Caco-2 (cell line): ENCODE data around the gene GAPDHS. TPM values are rescaled to one million over a fixed set of nuclear protein-coding genes. Genes with fewer than 3 reads are reported as not detected.

Experiments used
- BruUV-seq: library from RNA; stranded (reverse); fragments of 400-500 nt; replicated peaks from 2 replicates; lab custom pipeline; 2021; lab: Mats Ljungman, UMichigan
- CTCF ChIA-PET: fragments of 300-600 bp; sonication (Branson Sonifier 250); formaldehyde crosslinking; loops from one replicate; lab custom pipeline; 2022; ENCODE audit warnings: antibody characterized with exemption; lab: Charles Lee
- POLR2A ChIA-PET: fragments of 300-600 bp; sonication (Branson Sonifier 250); formaldehyde crosslinking; loops from one replicate; lab custom pipeline; 2022; ENCODE audit warnings: antibody characterized with exemption; lab: Charles Lee
- DNase-seq, 2 experiments: peaks; one replicate each; pipeline versions ENCODE4 v3.0.0 to v3.0.0-alpha.2; 2020 to 2022
- H3K27me3 ChIP-seq: replicated peaks from 2 replicates; pipeline ENCODE4 v1.6.0; 2011; ENCODE audit warnings: low read length; ENCODE audit not compliant: control insufficient read depth, insufficient read depth
- H3K36me3 ChIP-seq: 2 replicates; pipeline ENCODE4 v1.5.1; 2011; ENCODE audit warnings: low read length; ENCODE audit not compliant: control insufficient read depth, insufficient read depth
- H3K4me1 ChIP-seq: fragments of 250-450 bp; sonication (Bioruptor Pico); 2 replicates; pipeline ENCODE4 v1.5.1; 2020; ENCODE audit warnings: mild to moderate bottlenecking
- H3K4me3 ChIP-seq: 2 replicates; pipeline ENCODE4 v1.5.1; 2011; ENCODE audit warnings: low read depth, mild to moderate bottlenecking, control low read depth, low read length
- H3K9me3 ChIP-seq: fragments of 250-450 bp; sonication (Bioruptor Pico); 2 replicates; pipeline ENCODE4 v1.5.1; 2020; ENCODE audit warnings: mild to moderate bottlenecking, moderate library complexity
- H3K27ac Mint-ChIP-seq: one replicate; pipeline ENCODE4 v1.8.0; 2022; ENCODE audit warnings: mixed read lengths; ENCODE audit not compliant: unreplicated experiment
- H3K27me3 Mint-ChIP-seq: one replicate; pipeline ENCODE4 v1.8.0; 2022; ENCODE audit warnings: mixed read lengths; ENCODE audit not compliant: insufficient read depth, unreplicated experiment
- H3K36me3 Mint-ChIP-seq: one replicate; pipeline ENCODE4 v1.8.0; 2022; ENCODE audit warnings: mild to moderate bottlenecking, mixed read lengths; ENCODE audit not compliant: insufficient read depth, unreplicated experiment
- H3K4me1 Mint-ChIP-seq: one replicate; pipeline ENCODE4 v1.8.0; 2022; ENCODE audit warnings: low read depth, mixed read lengths; ENCODE audit not compliant: unreplicated experiment
- H3K4me3 Mint-ChIP-seq: one replicate; pipeline ENCODE4 v1.8.0; 2022; ENCODE audit warnings: mild to moderate bottlenecking, moderate library complexity, mixed read lengths; ENCODE audit not compliant: unreplicated experiment
- H3K9me3 Mint-ChIP-seq: one replicate; pipeline ENCODE4 v1.8.0; 2022; ENCODE audit warnings: mixed read lengths; ENCODE audit not compliant: unreplicated experiment
- CTCF ChIP-seq, 2 experiments: fragments of 200-600 bp in 1 of 2; IDR thresholded peaks; 1 replicate in 1 of 2; 2 replicates in 1 of 2; pipeline versions ENCODE4 v1.5.1 to v1.8.0; 2011 to 2022; ENCODE audit warnings: antibody characterized with exemption in 1 of 2, control low read depth in 1 of 2, inconsistent platforms in 1 of 2, low read depth in 1 of 2, low read length in 1 of 2, mild to moderate bottlenecking in 1 of 2, moderate library complexity in 1 of 2; ENCODE audit not compliant: insufficient read depth in 1 of 2, severe bottlenecking in 1 of 2, unreplicated experiment in 1 of 2
- intact Hi-C: fragments of 100-400 bp; cut with micrococcal nuclease; formaldehyde crosslinking; loops from one replicate; pipeline ENCODE4 v1.10.0; 2022; ENCODE audit not compliant: unreplicated experiment
- total RNA-seq: library from RNA; stranded (reverse); gene quantifications from 2 replicates; pipeline ENCODE4 v1.2.3, GENCODE V29; 2022

The GAPDHS gene
- total RNA-seq, 1 experiment from 2014 or later = not detected

- no TSS peak for BruUV-seq
- Histone ChIP-seq H3K36me3 (no peaks in the 10 kb centered on the region), H3K9me3 (0 out of 2 replicates have a peak, but pooled peaks cover 3% of the 10 kb centered on the region), H3K4me3 (no peak overlapping the region), H3K4me1 (0 out of 2 replicates have a peak, but pooled peaks cover 5% of the 10 kb centered on the region), H3K27me3 (no peaks in the 10 kb centered on the region)
- DNase-seq = no peak
- Mint-ChIP-seq H3K27me3 (peaks cover 5% of the 10 kb centered on the region), H3K4me1 (peaks cover 5% of the 10 kb centered on the region), H3K36me3 (peaks cover 4% of the 10 kb centered on the region), H3K9me3 (no peaks in the 10 kb centered on the region), H3K27ac (no peak overlapping the region), H3K4me3 (no peak overlapping the region)
- intact Hi-C loops = no loop called here
- TF ChIP-seq CTCF (IDR thresholded peaks at IDR 0.05; ENCODE audit: insufficient read depth in 1 of 2, low read depth in 1 of 2, low read length in 1 of 2, severe bottlenecking in 1 of 2, unreplicated experiment in 1 of 2) = no peak
- POLR2A ChIA-PET = no interaction called here
- CTCF ChIA-PET = no interaction called here
These were observed 20.8 kb downstream of the GAPDHS start for GRCh38 chr19:35554076-35554475.

GRCh38 chr19:35555301-35556005 lies 22.2 kb downstream of the GAPDHS start:
- peaks cover 14% of the 10 kb centered on the region for H3K27me3 Mint-ChIP-seq
- peak in 1 of 2 experiments; percentile 69 for DNase-seq
- no peaks in the 10 kb centered on the region for H3K27me3 ChIP-seq
- H3K4me1 ChIP-seq = 0 out of 2 replicates have a peak, but pooled peaks cover 5% of the 10 kb centered on the region
- H3K9me3 Mint-ChIP-seq = no peaks in the 10 kb centered on the region
- peak; percentile 42 to 56 for TF ChIP-seq CTCF (IDR thresholded peaks at IDR 0.05; ENCODE audit: insufficient read depth in 1 of 2, low read depth in 1 of 2, low read length in 1 of 2, severe bottlenecking in 1 of 2, unreplicated experiment in 1 of 2)
- no peak overlapping the region for H3K4me3 ChIP-seq
- H3K36me3 Mint-ChIP-seq = peaks cover 5% of the 10 kb centered on the region
- H3K4me3 Mint-ChIP-seq = no peak overlapping the region
- BruUV-seq = no TSS peak
- 0 out of 2 replicates have a peak, but pooled peaks cover 3% of the 10 kb centered on the region for H3K9me3 ChIP-seq
- H3K27ac Mint-ChIP-seq = no peak overlapping the region
- intact Hi-C loops = loop anchor here (1.0 kb wide), 1 partner anchor 161 kb away; no protein-coding TSS in a partner anchor
- no peaks in the 10 kb centered on the region for H3K36me3 ChIP-seq
- H3K4me1 Mint-ChIP-seq = no peaks in the 10 kb centered on the region
- ChIA-PET POLR2A (interaction anchor here (0.6 kb wide), 1 partner anchor 92 kb away, joined by 3 read pairs; no protein-coding TSS in a partner anchor), CTCF (interaction anchor here (0.6 to 2.0 kb wide), 4 partner anchors 63 to 161 kb away, joined by 3 to 15 read pairs (median 4); partner anchors contain the start of gene COX6B1)

- Mint-ChIP-seq H3K27ac (no peak overlapping the region), H3K4me1 (no peaks in the 10 kb centered on the region), H3K4me3 (no peak overlapping the region), H3K36me3 (peaks cover 5% of the 10 kb centered on the region), H3K27me3 (peaks cover 17% of the 10 kb centered on the region), H3K9me3 (no peaks in the 10 kb centered on the region)
- CTCF ChIA-PET = interaction anchor here (0.5 to 2.0 kb wide), 3 partner anchors 63 to 137 kb away, joined by 3 to 15 read pairs (median 4); partner anchors contain the start of gene COX6B1
- POLR2A ChIA-PET = interaction anchor here (0.6 kb wide), 1 partner anchor 92 kb away, joined by 3 read pairs; no protein-coding TSS in a partner anchor
- H3K9me3 ChIP-seq = 0 out of 2 replicates have a peak, but pooled peaks cover 3% of the 10 kb centered on the region
- intact Hi-C loops = no loop called here
- H3K27me3 ChIP-seq = no peaks in the 10 kb centered on the region
- DNase-seq = no peak
- H3K4me3 ChIP-seq = no peak overlapping the region
- H3K4me1 ChIP-seq = 0 out of 2 replicates have a peak, but pooled peaks cover 5% of the 10 kb centered on the region
- no TSS peak for BruUV-seq
- no peak for TF ChIP-seq CTCF (IDR thresholded peaks at IDR 0.05; ENCODE audit: insufficient read depth in 1 of 2, low read depth in 1 of 2, low read length in 1 of 2, severe bottlenecking in 1 of 2, unreplicated experiment in 1 of 2)
- no peaks in the 10 kb centered on the region for H3K36me3 ChIP-seq
These were observed 22.9 kb downstream of the GAPDHS start for GRCh38 chr19:35556025-35556590.
